Osteoblast (primary cell): Measurements from ENCODE around the gene ZFYVE27. TPM values are rescaled to one million over a fixed set of nuclear protein-coding genes. Genes with fewer than 3 reads are reported as not detected.
A peak's percentile ranks its signal among the peaks of the same experiment; 100 is the strongest.

Experiments used
- DNase-seq: peaks from one replicate; pipeline ENCODE4 v3.0.0; 2011; ENCODE audit warnings: low spot score, mixed read lengths; ENCODE audit not compliant: insufficient read length; ENCODE audit errors: missing footprints
- H2AFZ ChIP-seq: 2 replicates; pipeline ENCODE4 v1.6.0; 2011; ENCODE audit warnings: mild to moderate bottlenecking, low read length
- H3K27ac ChIP-seq: 2 replicates; pipeline ENCODE4 v1.5.1; 2011; ENCODE audit warnings: mild to moderate bottlenecking, low read depth, low read length, moderate library complexity
- H3K27me3 ChIP-seq: 2 replicates; pipeline ENCODE4 v1.6.0; 2012; ENCODE audit warnings: mild to moderate bottlenecking, control low read depth, inconsistent platforms, low read length, moderate library complexity; ENCODE audit not compliant: insufficient read depth
- H3K36me3 ChIP-seq: 2 replicates; pipeline ENCODE4 v1.5.1; 2011; ENCODE audit warnings: mild to moderate bottlenecking, low read length, control low read depth, moderate library complexity; ENCODE audit not compliant: insufficient read depth
- H3K4me1 ChIP-seq: 2 replicates; pipeline ENCODE4 v1.5.1; 2011; ENCODE audit warnings: mild to moderate bottlenecking, low read length, control low read depth, moderate library complexity; ENCODE audit not compliant: insufficient read depth
- H3K4me2 ChIP-seq: 2 replicates; pipeline ENCODE4 v1.6.0; 2011; ENCODE audit warnings: mild to moderate bottlenecking, low read length; ENCODE audit not compliant: insufficient read depth
- H3K4me3 ChIP-seq: fragments of 200-600 bp; sonication (generic); 3 replicates; pipeline ENCODE4 v1.5.1; 2012; ENCODE audit warnings: mild to moderate bottlenecking, low read length, inconsistent platforms; ENCODE audit not compliant: insufficient read depth
- H3K79me2 ChIP-seq: 2 replicates; pipeline ENCODE4 v1.6.0; 2012; ENCODE audit warnings: mild to moderate bottlenecking, low read length, control low read depth, inconsistent platforms; ENCODE audit not compliant: insufficient read depth
- H3K9me3 ChIP-seq: 2 replicates; pipeline ENCODE4 v1.5.1; 2011; ENCODE audit warnings: low read depth, low read length, control low read depth
- H4K20me1 ChIP-seq: 2 replicates; pipeline ENCODE4 v1.6.0; 2012; ENCODE audit warnings: mild to moderate bottlenecking, low read length, control low read depth; ENCODE audit not compliant: insufficient read depth
- CTCF ChIP-seq: IDR thresholded peaks from 2 replicates; pipeline ENCODE4 v1.5.1; 2011; ENCODE audit warnings: mild to moderate bottlenecking, low read depth, low read length, moderate library complexity; ENCODE audit errors: extremely low read depth
- total RNA-seq: library from RNA; depleted of rRNA; stranded (reverse); fragments of >200 nt; gene quantifications from 2 replicates; pipeline ENCODE4 v1.2.3, GENCODE V29; 2012

ZFYVE27 gene
- total RNA-seq, 1 donor, result 19.9 TPM

- Histone ChIP-seq H3K4me3 (no peak overlapping the region), H3K4me2 (no peak overlapping the region), H2AFZ (no peak overlapping the region), H3K79me2 (no peaks in the 10 kb centered on the region), H3K4me1 (no peaks in the 10 kb centered on the region), H3K36me3 (no peaks in the 10 kb centered on the region), H3K27ac (no peak overlapping the region), H3K9me3 (no peaks in the 10 kb centered on the region), H4K20me1 (no peaks in the 10 kb centered on the region), H3K27me3 (peaks cover 2% of the 10 kb centered on the region)
- no peak for TF ChIP-seq CTCF
- DNase-seq, result peak; percentile 42
These were observed 44.8 kb downstream of the ZFYVE27 start for GRCh38 chr10:97781618-97782331.

- no peak for TF ChIP-seq CTCF
- H4K20me1 ChIP-seq, result no peaks in the 10 kb centered on the region
- H3K27ac ChIP-seq, result no peak overlapping the region
- H2AFZ ChIP-seq, result no peak overlapping the region
- peak; percentile 54 for DNase-seq
- H3K4me3 ChIP-seq, result no peak overlapping the region
- H3K9me3 ChIP-seq, result no peaks in the 10 kb centered on the region
- H3K36me3 ChIP-seq, result no peaks in the 10 kb centered on the region
- H3K27me3 ChIP-seq, result peaks cover 8% of the 10 kb centered on the region
- no peaks in the 10 kb centered on the region for H3K79me2 ChIP-seq
- no peaks in the 10 kb centered on the region for H3K4me1 ChIP-seq
- H3K4me2 ChIP-seq, result no peak overlapping the region
These were observed 45.7 kb downstream of the ZFYVE27 start for GRCh38 chr10:97782455-97783228.

GRCh38 chr10:97784200-97784810 lies 47.4 kb downstream of the ZFYVE27 start:
- Histone ChIP-seq H3K4me3 (no peak overlapping the region), H3K27me3 (peaks cover 14% of the 10 kb centered on the region), H2AFZ (no peak overlapping the region), H3K36me3 (no peaks in the 10 kb centered on the region), H3K4me1 (no peaks in the 10 kb centered on the region), H3K79me2 (no peaks in the 10 kb centered on the region), H3K9me3 (no peaks in the 10 kb centered on the region), H3K27ac (no peak overlapping the region), H4K20me1 (no peaks in the 10 kb centered on the region), H3K4me2 (no peak overlapping the region)
- no peak for TF ChIP-seq CTCF
- DNase-seq, result peak; percentile 60

- Histone ChIP-seq H3K4me2 (no peak overlapping the region), H4K20me1 (no peaks in the 10 kb centered on the region), H3K36me3 (no peaks in the 10 kb centered on the region), H3K4me3 (no peak overlapping the region), H3K9me3 (no peaks in the 10 kb centered on the region), H3K79me2 (no peaks in the 10 kb centered on the region), H2AFZ (no peak overlapping the region), H3K27me3 (peaks cover 12% of the 10 kb centered on the region), H3K27ac (no peak overlapping the region), H3K4me1 (no peaks in the 10 kb centered on the region)
- DNase-seq, result no peak
- TF ChIP-seq CTCF, result no peak
These were observed 48.3 kb downstream of the ZFYVE27 start for GRCh38 chr10:97785231-97785630.
